ENCODE data around the gene LRBA. TPM values are rescaled to one million over a fixed set of nuclear protein-coding genes. Genes with fewer than 3 reads are reported as not detected.

The LRBA gene
- total RNA-seq, 3 donors from 2014 or later = 26.9 to 138 (median 93.7) TPM

- Histone ChIP-seq H3K27ac (no peak overlapping the region), H3K4me1 (no peaks in the 10 kb centered on the region), H3K27me3 (no peaks in the 10 kb centered on the region), H3K36me3 (no peaks in the 10 kb centered on the region), H3K4me3 (no peak overlapping the region), H3K9me3 (no peaks in the 10 kb centered on the region)
- intact Hi-C loops (cut with DNase I; ENCODE audit: low total_unique reads) = no loop called here
- no peak for DNase-seq (ENCODE audit: low spot score in 2 of 2)
- TF ChIP-seq CTCF (IDR thresholded peaks at IDR 0.05) = no peak
- no peak for TF ChIP-seq POLR2AphosphoS5 (IDR thresholded peaks at IDR 0.05)
- TF ChIP-seq POLR2A (IDR thresholded peaks at IDR 0.05) = no peak
Observed at GRCh38 chr4:150248181-150248580, 766.9 kb downstream of the LRBA start.

GRCh38 chr4:150247184-150247583 is 767.9 kb downstream of the LRBA start:
- intact Hi-C loops (cut with DNase I; ENCODE audit: low total_unique reads) = no loop called here
- no peaks in the 10 kb centered on the region for H3K4me1 ChIP-seq
- TF ChIP-seq POLR2AphosphoS5 (IDR thresholded peaks at IDR 0.05) (no peak), POLR2A (IDR thresholded peaks at IDR 0.05) (no peak), CTCF (IDR thresholded peaks at IDR 0.05) (no peak)
- H3K4me3 ChIP-seq = no peak overlapping the region
- no peak overlapping the region for H3K27ac ChIP-seq
- no peaks in the 10 kb centered on the region for H3K36me3 ChIP-seq
- no peaks in the 10 kb centered on the region for H3K9me3 ChIP-seq
- DNase-seq (ENCODE audit: low spot score in 2 of 2) = no peak
- H3K27me3 ChIP-seq = no peaks in the 10 kb centered on the region

- no peaks in the 10 kb centered on the region for H3K9me3 ChIP-seq
- H3K36me3 ChIP-seq = no peaks in the 10 kb centered on the region
- H3K27ac ChIP-seq = no peak overlapping the region
- H3K4me3 ChIP-seq = no peak overlapping the region
- no peaks in the 10 kb centered on the region for H3K4me1 ChIP-seq
- no peaks in the 10 kb centered on the region for H3K27me3 ChIP-seq
- intact Hi-C loops (cut with DNase I; ENCODE audit: low total_unique reads) = loop anchor here (5.0 kb wide), 1 partner anchor 853 kb away; the partner anchor contains the start of gene RPS3A
- no peak for DNase-seq (ENCODE audit: low spot score in 2 of 2)
- TF ChIP-seq POLR2A (IDR thresholded peaks at IDR 0.05) (no peak), POLR2AphosphoS5 (IDR thresholded peaks at IDR 0.05) (no peak), CTCF (IDR thresholded peaks at IDR 0.05) (no peak)
Observed at GRCh38 chr4:150244600-150244999, 770.5 kb downstream of the LRBA start.

GRCh38 chr4:150243932-150244331 is 771.2 kb downstream of the LRBA start:
- no peaks in the 10 kb centered on the region for H3K36me3 ChIP-seq
- no peaks in the 10 kb centered on the region for H3K9me3 ChIP-seq
- no peaks in the 10 kb centered on the region for H3K4me1 ChIP-seq
- no peak overlapping the region for H3K27ac ChIP-seq
- no peaks in the 10 kb centered on the region for H3K27me3 ChIP-seq
- no peak for TF ChIP-seq POLR2AphosphoS5 (IDR thresholded peaks at IDR 0.05)
- no peak for TF ChIP-seq POLR2A (IDR thresholded peaks at IDR 0.05)
- no peak for TF ChIP-seq CTCF (IDR thresholded peaks at IDR 0.05)
- DNase-seq (ENCODE audit: low spot score in 2 of 2) = no peak
- intact Hi-C loops (cut with DNase I; ENCODE audit: low total_unique reads) = loop anchor here (5.0 kb wide), 1 partner anchor 853 kb away; the partner anchor contains the start of gene RPS3A
- H3K4me3 ChIP-seq = no peak overlapping the region

GRCh38 chr4:150242820-150243458 is 772.1 kb downstream of the LRBA start:
- intact Hi-C loops (cut with DNase I; ENCODE audit: low total_unique reads) = loop anchor here (5.0 kb wide), 1 partner anchor 854 kb away; the partner anchor contains the start of gene RPS3A

More at GRCh38 chr4:150242820-150243458, 772.1 kb downstream of the LRBA start:
- no peak overlapping the region for H3K27ac ChIP-seq
- H3K27me3 ChIP-seq = no peaks in the 10 kb centered on the region
- TF ChIP-seq CTCF (IDR thresholded peaks at IDR 0.05) (peak; percentile 41 to 71 (median 66)), POLR2AphosphoS5 (IDR thresholded peaks at IDR 0.05) (no peak), POLR2A (IDR thresholded peaks at IDR 0.05) (no peak)
- no peak for DNase-seq (ENCODE audit: low spot score in 2 of 2)
- no peaks in the 10 kb centered on the region for H3K36me3 ChIP-seq
- H3K4me1 ChIP-seq = no peaks in the 10 kb centered on the region
- H3K4me3 ChIP-seq = no peak overlapping the region
- no peaks in the 10 kb centered on the region for H3K9me3 ChIP-seq

Data from breast epithelium (tissue), 4 donors.